SKM-1 (cell line): ENCODE measurements around the gene RBM20.

Source experiments
- DNase-seq: peaks from one replicate; lab custom pipeline; 2025; ENCODE audit not compliant: unreplicated experiment; lab: John Stamatoyannopoulos, UW

Gene RBM20

GRCh38 chr10:110845756-110846620 lies 201.9 kb downstream of the RBM20 start:
- DNase-seq, result no peak

DNA sequence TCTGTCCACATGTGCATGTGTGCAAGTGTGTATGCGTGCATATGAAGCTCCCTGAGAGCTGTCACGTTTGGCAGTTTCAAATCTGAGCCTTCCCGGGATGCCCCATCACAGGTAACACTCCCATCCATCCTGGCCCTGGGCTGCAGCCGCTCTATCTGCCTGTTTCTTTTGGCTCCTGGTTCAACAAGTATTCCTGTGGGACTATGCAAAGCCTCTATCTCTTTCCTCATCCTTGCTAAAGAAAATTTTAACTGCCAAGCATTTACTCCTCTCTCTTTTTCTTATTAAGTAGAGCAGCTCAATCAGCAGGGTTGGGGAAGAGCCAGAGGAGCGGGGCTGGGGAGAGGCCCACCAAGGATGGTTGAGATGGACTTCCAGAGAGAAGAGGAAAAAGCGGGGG lies 203.2 kb downstream of the RBM20 start:
- DNase-seq, result no peak

DNA sequence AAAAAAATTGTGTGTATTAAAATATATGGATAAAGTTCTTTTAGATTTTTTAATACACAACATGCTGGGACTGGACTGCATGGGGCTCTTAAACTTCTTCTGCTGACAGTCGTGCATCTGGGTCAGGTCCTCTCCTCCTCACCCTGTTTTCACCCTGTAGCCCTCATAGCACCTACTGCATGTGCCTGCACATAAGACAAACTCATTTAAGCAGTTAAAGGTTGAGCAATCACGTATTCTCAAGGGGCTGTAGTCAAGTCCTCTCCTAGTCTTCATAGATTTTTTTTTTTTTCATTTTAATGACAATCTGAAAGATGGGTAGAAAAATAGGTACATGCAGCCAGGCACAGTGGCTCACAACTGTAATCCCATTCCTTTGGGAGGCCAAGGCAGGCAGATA lies 204.0 kb downstream of the RBM20 start:
- no peak for DNase-seq

GRCh38 chr10:110850099-110850498 lies 206.0 kb downstream of the RBM20 start:
- DNase-seq, result no peak

- DNase-seq, result peak; percentile 50
Observed at GRCh38 chr10:110851020-110851612, 207.0 kb downstream of the RBM20 start.

- no peak for DNase-seq
Observed at GRCh38 chr10:110852255-110852896, 208.2 kb downstream of the RBM20 start.

DNA sequence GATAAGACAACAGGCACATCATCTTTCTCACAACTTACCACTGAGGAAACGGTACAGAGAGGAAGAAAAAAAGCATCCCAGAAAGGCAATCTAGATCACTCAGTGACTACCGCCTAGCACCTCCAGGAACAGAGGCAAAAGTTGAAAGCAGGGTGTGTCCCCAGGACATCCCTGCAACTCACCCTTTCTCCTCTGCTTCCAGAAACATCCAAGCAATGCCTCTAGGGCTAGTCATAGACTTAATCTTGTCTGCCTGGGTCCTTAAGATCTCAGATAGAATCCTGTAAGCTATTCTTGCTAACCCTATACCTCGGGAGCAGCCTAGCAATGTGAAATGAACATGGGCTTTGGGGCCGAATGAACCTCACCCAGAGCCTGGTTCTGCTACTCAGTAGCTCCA lies 208.8 kb downstream of the RBM20 start:
- DNase-seq, result no peak

GRCh38 chr10:110853921-110854605 lies 209.9 kb downstream of the RBM20 start:
- no peak for DNase-seq

- no peak for DNase-seq
Observed at GRCh38 chr10:110857265-110858171, 213.4 kb downstream of the RBM20 start.

DNA sequence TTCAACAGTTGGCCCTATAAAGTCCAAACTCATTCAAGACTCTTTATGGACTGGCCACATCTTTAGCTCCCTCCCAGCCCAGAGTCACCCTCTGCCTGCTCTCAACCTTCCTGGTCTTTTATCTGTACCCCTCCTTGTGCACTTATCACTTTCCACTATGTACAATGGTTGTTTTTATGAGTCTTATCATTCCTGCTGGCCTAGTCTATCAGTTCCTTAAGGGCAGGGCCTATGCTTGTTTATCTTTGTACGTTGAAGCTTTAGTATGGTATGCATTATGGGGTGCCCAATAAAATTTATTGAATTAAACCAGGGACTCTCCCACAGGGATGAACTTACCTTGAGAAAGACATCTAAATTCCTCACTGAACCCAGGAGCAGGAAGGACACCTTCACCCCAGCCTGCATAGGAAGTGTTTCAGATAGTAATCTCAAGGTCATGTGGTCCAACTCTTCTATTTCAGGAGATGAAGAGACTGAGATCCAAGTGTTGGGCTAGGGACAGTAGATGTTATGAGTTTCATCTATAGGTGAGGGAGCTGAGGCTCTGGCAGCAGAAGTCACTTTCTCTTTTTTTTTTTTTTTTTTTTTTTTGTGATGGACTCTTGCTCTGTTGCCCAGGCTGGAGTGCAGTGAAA lies 214.3 kb downstream of the RBM20 start:
- DNase-seq, result no peak

DNA sequence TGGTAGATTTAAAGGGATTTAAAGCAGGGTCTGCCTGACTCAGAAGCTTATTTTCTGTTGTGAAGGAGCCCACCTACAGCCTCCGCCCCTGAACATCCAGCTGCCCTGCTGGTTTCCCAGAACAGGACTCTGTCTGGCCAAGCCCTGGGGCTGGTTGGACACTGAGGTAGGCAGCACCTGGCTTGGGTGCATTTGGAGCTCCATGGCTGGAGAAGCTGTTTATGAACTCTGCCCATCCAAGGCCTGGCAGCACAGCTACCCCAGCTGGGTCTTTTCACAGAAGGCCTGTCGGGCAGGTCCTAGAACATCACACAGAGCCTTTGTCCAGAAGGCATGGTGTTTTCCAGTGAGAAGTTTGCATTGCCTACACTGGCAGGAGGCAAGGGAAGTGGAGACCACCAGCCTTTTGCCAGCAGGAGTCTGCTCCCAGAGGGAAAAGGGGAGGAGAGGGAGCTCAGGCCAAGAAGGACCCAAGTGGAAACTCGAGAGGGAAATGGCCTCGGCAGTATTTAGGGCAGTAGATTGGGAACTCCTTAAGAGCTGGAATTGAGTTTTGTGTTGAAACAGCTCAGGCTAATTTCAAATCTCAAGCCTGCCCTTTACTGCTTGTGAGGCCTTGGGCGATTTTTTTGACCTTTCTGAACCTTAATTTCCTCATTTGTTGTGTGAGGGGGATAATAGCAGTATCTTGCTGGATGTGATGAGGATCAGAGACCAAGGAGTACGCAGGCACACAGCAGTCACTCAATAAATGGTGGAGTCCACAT lies 215.3 kb downstream of the RBM20 start:
- DNase-seq, result peak; percentile 74

DNA sequence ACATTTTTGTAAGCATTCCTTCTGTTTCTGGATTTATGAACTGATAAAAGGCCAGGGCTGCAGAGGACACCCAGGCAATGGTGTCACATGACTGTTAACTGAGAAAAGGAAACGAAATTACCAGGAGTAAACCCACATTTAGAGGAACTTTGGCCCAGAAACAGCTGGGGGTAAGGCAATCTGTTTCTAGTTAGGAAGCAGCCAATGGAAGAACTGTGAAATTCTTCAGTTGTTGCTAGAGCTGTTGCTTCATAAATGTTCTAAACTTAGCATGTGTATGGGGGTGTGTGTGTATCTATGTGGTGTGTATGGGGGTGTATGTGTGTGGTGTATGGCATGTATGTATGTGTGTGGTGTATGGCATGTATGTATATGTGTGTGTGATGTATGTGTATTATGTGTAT lies 215.8 kb downstream of the RBM20 start:
- peak; percentile 87 for DNase-seq

DNA sequence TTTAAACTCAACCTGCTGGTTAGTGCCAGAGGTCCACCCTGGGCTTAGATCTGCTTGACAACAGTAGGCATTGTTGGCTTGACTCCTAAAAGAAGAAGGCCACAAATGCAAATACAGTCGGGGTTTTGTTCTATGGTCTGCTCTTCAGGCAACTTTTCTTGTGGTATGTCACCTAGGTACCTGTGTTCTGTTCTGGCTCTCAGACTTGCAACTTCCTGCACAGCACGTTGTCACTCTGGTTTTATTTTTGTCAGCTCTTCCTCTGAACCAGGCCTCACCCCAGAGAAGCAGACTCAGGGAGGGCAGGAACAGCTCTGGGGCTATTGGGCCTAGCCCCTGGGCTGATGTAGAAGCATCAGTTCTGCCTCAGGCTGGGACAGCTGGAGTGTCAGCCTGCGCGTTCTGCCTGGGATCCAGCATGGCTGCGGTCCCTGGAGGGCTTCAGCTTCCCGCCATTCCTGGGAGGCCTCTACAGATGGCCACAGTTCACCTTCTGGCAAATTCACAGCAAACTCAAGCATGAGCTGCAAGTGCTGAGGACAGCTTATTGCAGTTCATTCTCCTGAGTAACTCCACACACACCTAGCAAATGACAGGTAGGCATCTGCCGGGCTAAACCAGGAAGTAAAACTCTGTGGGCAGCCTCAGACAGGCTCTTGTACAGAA lies 216.6 kb downstream of the RBM20 start:
- DNase-seq, result no peak

GRCh38 chr10:110861476-110861875 lies 217.3 kb downstream of the RBM20 start:
- no peak for DNase-seq

DNA sequence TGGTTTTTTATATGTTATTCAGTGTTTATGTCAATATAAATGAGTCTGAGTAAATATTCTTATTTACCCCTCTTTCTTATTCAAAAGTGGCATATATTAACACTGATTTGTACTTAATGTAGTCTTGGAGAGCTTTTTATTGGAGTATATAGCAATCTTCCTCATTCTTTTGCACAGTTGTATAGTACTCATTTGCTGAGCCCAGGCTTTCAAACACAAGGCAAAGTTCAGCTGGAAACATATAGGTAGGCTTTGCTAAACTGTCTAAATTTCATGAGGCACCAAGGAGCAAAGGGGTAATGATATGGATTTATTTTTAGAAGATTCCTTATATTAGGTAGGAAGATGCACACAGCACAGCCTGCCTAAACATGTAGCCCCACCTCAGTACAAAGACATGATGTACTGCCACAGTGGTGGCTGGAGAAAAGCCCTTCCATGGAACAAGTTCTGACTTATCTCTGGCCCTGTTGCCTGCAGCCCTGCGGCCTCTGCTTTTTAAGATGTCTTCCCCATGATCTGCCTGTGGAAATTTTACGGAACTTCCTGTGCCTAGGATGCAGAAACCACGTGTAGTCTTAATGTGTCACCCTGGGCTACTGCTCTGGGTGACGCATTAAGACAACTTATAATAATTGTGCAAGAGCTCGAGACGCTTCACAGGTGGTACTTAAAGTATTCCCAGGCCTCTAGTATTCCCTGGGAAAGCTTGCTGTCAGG lies 218.0 kb downstream of the RBM20 start:
- no peak for DNase-seq

GRCh38 chr10:110862961-110863360 lies 218.8 kb downstream of the RBM20 start:
- DNase-seq, result no peak

DNA sequence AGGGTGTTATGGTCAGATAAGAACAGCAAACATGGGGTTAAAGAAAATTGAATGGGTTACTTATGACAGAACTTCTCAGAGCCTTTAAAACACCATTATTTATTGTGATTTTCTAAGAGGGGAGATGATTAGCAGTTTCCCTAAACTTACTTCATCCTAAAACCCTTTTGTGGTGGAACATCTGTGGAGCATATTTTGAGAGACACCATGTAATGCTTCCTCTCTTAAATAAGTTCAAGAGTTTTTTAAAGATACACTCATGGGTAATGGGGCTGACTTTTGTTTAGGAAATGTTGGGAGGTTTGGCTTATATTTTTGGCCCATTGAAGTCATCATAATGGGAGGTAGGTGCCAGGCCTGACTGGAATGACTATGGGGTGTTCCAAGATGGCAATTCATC lies 219.2 kb downstream of the RBM20 start:
- no peak for DNase-seq

- no peak for DNase-seq
Observed at GRCh38 chr10:110863956-110864355, 219.8 kb downstream of the RBM20 start.
